ENCODE results near the gene GFI1B.
A peak's percentile ranks its signal among the peaks of the same experiment; 100 is the strongest.

GFI1B gene

GRCh38 chr9:132978112-132978450, 413 bp upstream of the GFI1B start:
- ChIA-PET POLR2A (interaction anchor here (1.9 kb wide), 1 partner anchor 52 kb away, joined by 7 read pairs; the partner anchor contains the start of gene GTF3C5), CTCF (interaction anchor here (0.6 to 5.1 kb wide), 28 partner anchors 8 to 328 kb away, joined by 3 to 24 read pairs (median 4); no protein-coding TSS in a partner anchor)
- Histone ChIP-seq H3K4me3 (ENCODE audit: low read depth, low read length) (no peak overlapping the region), H3K36me3 (ENCODE audit: control insufficient read depth in 2 of 2, insufficient read depth in 1 of 2, low read length in 2 of 2) (no peaks in the 10 kb centered on the region), H3K9me3 (ENCODE audit: control insufficient read depth, insufficient read depth, low read depth, low read length) (no peaks in the 10 kb centered on the region), H3K27ac (ENCODE audit: extremely low read depth, low read depth, low read length) (no peak overlapping the region), H3K4me1 (ENCODE audit: control insufficient read depth, insufficient read depth, low read length) (no peaks in the 10 kb centered on the region)
- no peak for TF ChIP-seq ZNF473 (tag by site-specific recombination; IDR thresholded peaks at IDR 0.05)
- TF ChIP-seq PRDM1 (tag by site-specific recombination; IDR thresholded peaks at IDR 0.05): peak; percentile 77
- TF ChIP-seq ZNF654 (tag by site-specific recombination; IDR thresholded peaks at IDR 0.05; ENCODE audit: low read depth): no peak
- TF ChIP-seq ZNF324 (tag by site-specific recombination; IDR thresholded peaks at IDR 0.05): no peak
- 0 out of 2 replicates have a peak, but pooled peaks have one; percentile 15 for TF ChIP-seq ZNF133 (tag by site-specific recombination; IDR thresholded peaks at IDR 0.05)
- no peak for TF ChIP-seq ZBTB48 (tag by site-specific recombination; IDR thresholded peaks at IDR 0.05)
- 0 out of 2 replicates have a peak, but pooled peaks have one; percentile 19 for TF ChIP-seq ZNF76 (tag by site-specific recombination; IDR thresholded peaks at IDR 0.05; ENCODE audit: borderline replicate concordance, low read depth)
- no peak for TF ChIP-seq KLF7 (tag by site-specific recombination; IDR thresholded peaks at IDR 0.05; ENCODE audit: borderline replicate concordance)
- TF ChIP-seq ZNF398 (tag by site-specific recombination; IDR thresholded peaks at IDR 0.05): peak; percentile 89
- TF ChIP-seq BCL6B (tag by site-specific recombination; IDR thresholded peaks at IDR 0.05): no peak
- TF ChIP-seq ZNF585B (tag by site-specific recombination; IDR thresholded peaks at IDR 0.05): no peak
- no peak for TF ChIP-seq GLIS2 (tag by site-specific recombination; IDR thresholded peaks at IDR 0.05)
- no peak for TF ChIP-seq ZNF280C (tag by site-specific recombination; IDR thresholded peaks at IDR 0.05)
- 0 out of 2 replicates have a peak, but pooled peaks have one; percentile 69 for TF ChIP-seq GLI4 (tag by site-specific recombination; IDR thresholded peaks at IDR 0.05)
- 0 out of 2 replicates have a peak, but pooled peaks have one; percentile 6 for TF ChIP-seq KLF9 (tag by site-specific recombination; IDR thresholded peaks at IDR 0.05; ENCODE audit: low read depth)
- no peak for TF ChIP-seq MZF1 (tag by site-specific recombination; IDR thresholded peaks at IDR 0.05; ENCODE audit: borderline replicate concordance)
- no peak for TF ChIP-seq PRDM10 (tag by site-specific recombination; IDR thresholded peaks at IDR 0.05)
- TF ChIP-seq ZSCAN18 (tag by site-specific recombination; IDR thresholded peaks at IDR 0.05): 0 out of 2 replicates have a peak, but pooled peaks have one; percentile 27
- TF ChIP-seq ZNF555 (tag by site-specific recombination; conservative IDR thresholded peaks at IDR 0.05): no peak
- no peak for TF ChIP-seq OSR2 (tag by site-specific recombination; IDR thresholded peaks at IDR 0.05)
- no peak for TF ChIP-seq ZNF843 (tag by site-specific recombination; IDR thresholded peaks at IDR 0.05)
- no peak for TF ChIP-seq ZNF560 (tag by site-specific recombination; IDR thresholded peaks at IDR 0.05; ENCODE audit: borderline replicate concordance)
- no peak for TF ChIP-seq ZBTB44 (tag by site-specific recombination; IDR thresholded peaks at IDR 0.05)
- TF ChIP-seq WT1 (tag by site-specific recombination; IDR thresholded peaks at IDR 0.05): peak; percentile 67
- TF ChIP-seq ZNF366 (tag by site-specific recombination; conservative IDR thresholded peaks at IDR 0.05): peak; percentile 97
- TF ChIP-seq HOXD13 (CRISPR knock-in tag; IDR thresholded peaks at IDR 0.05; ENCODE audit: borderline replicate concordance): no peak
